HL-60 (cell line): ENCODE data around the gene LIMS1.

Experiments used
- CTCF ChIP-seq: IDR thresholded peaks from one replicate; pipeline ENCODE4 v1.5.1; 2011; ENCODE audit warnings: low read length, control low read depth, inconsistent platforms; ENCODE audit not compliant: insufficient read depth
- POLR2AphosphoS5 ChIP-seq: IDR thresholded peaks from 2 replicates; pipeline ENCODE4 v1.6.1; 2012; ENCODE audit warnings: low read depth
- REST ChIP-seq: IDR thresholded peaks from 2 replicates; pipeline ENCODE4 v1.6.1; 2012; ENCODE audit warnings: low read depth; ENCODE audit not compliant: insufficient replicate concordance

GRCh38 chr2:108629417-108629816 is 95.1 kb downstream of the LIMS1 start:
- no peak for TF ChIP-seq CTCF
- no peak for TF ChIP-seq POLR2AphosphoS5
- no peak for TF ChIP-seq REST
